Measurements from ENCODE around the gene SMG9.
A peak's percentile ranks its signal among the peaks of the same experiment; 100 is the strongest.

Gene SMG9

GRCh38 chr19:43752287-43752875, 2.4 kb downstream of the SMG9 start:
- DNase-seq: no peak

GRCh38 chr19:43751466-43752220, 3.1 kb downstream of the SMG9 start:
- DNase-seq: no peak

DNA sequence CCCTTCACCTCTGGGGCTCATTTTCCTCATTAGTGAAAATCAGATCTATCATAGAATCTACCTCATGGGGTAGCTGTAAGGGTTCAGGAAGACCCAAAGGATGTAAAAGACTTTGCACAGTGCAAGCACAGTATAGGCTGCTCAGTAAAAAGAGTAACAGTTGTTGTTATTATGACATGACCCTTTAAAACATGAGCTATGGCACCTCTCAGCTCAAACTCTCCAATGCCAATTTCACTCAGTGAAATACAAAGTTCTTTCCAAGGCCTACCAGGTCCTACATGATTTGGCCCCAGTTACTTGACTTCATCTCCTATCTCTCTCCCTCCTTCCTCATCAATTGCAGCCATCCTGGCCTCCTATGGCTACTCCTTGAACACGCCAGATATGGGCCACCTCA, 4.9 kb downstream of the SMG9 start:
- no peak for DNase-seq

GRCh38 chr19:43749152-43749551, 5.6 kb downstream of the SMG9 start:
- DNase-seq: no peak

- no peak for DNase-seq
Measured at GRCh38 chr19:43748685-43749084, 6.1 kb downstream of the SMG9 start.

DNA sequence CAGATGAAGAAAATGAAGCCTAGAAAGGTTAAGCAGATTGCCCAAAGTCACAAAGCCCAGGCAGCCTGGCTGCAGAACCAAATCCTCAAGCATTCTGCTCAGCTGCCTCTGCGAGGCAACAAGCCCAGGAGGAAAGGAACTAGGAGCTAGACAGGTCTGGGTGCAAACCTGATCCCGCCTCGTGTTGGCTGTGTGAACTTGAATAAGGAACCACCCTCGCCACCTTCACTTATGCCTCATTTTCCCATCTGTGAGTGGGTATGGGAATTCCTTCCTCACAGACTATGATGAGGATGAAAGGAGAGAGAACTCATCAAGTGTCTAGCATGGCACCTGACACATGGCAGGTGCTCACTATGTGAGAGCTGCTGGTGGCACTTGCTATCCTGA, 6.6 kb downstream of the SMG9 start:
- no peak for DNase-seq

GRCh38 chr19:43747557-43748204, 7.1 kb downstream of the SMG9 start:
- peak; percentile 25 for DNase-seq

- DNase-seq: no peak
Measured at GRCh38 chr19:43743059-43743458, 11.7 kb downstream of the SMG9 start.

DNA sequence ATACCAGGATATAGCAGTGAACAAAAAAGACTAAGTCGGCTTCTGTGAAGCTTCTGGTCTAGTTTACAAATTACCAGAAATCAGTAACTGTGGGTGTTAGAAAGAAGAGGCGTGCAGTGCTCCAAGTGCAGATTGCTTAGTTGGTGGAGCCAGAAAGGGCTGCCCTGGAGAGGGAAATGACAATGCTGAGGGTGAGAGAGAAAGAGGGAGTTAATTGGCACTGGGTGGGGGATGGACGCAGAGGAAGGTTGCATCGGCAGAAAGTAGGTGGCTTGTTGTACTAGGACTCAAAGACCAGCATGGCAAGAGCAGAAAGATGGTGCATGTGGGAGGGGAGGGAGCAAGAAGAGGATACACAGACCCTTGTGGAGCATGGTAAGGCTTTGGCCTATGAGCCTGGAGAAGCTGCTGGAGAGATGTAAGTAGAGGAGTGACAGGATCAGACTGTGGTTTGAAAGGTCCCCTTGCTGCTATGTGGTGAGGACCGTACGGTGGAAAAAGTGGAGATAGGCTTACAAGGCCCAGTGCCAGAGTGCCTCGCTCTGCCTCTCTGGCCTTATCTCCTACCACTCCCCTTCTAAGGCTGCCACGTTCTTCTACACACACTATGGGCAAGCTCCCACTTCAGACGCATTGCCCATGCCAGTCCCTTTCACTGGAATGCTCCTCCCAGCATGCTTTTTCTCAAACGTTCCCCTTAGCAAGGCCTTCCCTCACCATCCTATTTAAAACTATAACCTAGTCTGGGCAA, 13.5 kb downstream of the SMG9 start:
- DNase-seq: no peak

DNA sequence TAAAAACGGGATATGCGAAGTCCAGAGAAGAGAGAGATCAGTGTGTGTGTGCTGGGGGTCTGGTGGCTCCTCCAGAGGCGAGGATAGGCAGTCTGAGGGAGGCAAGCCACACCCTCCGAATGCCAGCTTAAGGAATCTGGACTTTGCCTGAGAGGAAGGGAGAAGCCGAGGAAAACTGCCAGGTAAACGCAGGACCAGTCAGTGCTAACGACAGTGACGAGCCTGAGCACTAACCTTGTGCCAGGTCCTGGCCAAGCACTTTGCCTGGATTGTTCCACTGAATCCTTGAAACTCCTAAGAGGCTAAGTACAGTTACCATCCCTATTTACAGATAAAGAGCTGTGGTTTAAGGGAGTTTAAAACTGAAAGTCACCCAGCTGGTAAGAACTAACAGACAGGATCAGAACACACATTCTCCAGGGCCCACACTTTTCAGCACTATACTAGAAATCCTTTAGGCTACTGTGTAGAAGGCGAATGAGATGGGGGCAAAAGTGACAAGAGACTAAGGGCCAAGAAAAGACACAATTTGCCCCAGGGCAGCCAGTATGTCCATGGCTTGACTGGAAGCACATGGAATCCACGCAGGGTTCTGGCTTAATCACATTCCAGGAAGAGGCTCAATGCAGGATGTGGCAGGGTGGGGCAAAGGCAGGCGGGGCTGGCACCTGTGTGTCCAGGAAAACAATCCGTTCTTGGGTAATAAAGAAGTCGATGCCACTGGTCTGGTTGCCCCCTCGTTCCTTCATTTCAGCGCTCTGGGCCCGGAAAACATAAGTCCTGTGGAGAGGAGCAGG, 15.1 kb downstream of the SMG9 start:
- DNase-seq: no peak

DNA sequence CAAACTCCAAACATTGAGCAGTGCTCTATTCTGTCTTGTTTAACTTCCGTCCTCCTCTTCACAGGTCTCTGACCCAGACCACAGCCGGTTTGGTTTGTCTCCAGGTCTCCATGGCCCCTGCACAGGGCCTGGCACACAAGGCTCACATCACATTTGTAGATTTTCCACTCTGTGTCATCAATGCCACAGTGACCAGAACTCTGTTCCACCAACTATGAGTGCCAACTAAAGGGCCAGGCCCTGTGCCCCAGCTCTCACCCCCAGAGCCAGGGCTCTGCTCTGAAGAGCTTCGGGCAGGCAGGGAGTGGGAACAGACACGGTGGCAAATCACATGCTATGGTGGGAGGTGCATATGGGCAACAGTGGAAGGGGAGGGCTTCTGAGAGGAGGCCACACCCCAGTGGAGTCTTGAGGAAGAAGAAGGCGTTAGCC, 16.0 kb downstream of the SMG9 start:
- no peak for DNase-seq

DNA sequence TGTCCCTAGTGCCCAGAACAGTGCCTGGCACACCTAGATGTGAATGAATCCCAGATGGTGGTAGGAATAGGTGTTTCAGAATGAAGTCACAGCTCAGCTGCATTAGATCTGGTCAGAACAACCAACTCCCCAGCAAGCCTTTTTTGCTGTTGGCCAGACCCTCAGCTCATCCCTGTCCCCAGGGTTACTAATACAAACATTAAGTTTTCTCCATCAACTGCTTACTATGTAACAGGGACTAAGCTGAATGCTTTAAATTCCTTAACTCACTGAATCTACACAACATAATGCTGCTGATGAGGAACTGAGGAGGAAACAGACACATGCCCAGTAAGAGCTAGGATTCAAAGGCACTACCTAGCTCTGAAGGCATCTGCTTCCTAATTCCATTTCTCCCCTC, 18.8 kb downstream of the SMG9 start:
- no peak for DNase-seq

DNA sequence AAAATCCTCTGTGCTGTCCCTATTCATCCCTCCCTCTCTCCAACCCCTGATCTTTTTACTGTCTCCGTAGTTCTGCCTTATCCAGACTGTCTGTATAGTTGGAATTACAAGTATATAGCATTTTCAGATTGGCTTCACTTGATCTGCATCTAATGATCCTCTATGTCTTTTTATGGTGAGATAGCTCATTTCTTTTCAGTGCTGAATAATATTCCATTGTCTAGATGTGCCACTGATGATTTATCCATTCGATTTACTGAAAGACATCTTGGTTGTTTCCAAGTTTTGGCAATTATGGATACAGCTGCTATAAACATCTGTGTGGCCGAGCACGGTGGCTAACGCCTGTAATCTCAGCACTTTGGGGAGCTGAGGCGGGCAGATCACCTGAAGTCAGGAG, 19.7 kb downstream of the SMG9 start:
- no peak for DNase-seq

DNA sequence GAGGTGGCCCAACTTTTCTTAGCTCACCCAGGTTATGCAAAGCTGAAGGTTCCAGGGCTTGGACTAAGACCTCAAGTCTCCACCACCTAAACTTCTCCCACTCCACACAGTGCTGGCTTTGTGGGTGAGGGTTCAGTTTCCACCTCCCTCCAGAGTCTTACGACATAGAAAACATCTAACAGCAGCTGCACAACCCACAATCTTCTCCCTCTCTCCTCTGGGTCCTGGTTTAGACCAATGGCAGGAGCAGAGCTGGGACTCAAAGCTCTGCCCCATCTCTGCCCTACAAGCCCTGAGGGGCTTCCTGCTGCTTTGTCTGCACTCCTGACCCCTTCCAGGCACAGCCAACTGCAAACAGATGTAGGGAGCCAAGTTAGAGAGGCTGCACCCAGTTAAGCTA, 22.9 kb downstream of the SMG9 start:
- no peak for DNase-seq

DNA sequence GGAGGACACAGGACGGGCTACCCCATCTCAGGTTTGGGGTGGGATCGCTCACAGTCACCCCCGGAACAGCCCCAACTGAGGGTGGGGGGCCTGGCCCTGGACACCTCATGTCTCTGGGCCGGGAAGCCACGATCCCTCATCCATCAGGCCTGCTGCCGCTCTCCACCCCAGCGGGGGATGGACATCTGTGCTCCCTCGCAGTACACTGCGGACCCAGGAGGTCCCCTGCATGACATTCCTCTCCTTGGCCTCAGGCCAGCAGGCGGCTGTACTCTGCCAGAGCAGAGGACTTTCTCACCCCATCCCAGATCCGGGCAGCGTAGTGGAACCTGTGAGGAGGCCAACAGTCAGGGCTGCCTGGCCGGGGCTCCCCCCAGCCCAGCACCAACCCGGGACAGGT, 23.4 kb downstream of the SMG9 start:
- no peak for DNase-seq

GRCh38 chr19:43729919-43730318, 24.8 kb downstream of the SMG9 start:
- DNase-seq: no peak

DNA sequence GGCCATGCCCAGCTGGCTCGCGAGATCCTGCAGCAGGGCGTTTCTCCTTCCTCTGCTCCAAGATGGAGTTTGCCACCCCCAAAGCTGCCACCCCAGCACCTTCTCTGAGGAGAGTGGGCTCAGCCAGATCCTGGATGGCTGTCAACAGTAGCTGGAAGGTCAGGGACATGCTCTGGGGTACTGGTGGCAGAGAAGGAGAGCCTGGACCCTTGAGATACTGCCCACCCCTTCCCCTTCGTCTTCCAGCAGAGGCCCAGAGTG, 27.2 kb downstream of the SMG9 start:
- no peak for DNase-seq

DNA sequence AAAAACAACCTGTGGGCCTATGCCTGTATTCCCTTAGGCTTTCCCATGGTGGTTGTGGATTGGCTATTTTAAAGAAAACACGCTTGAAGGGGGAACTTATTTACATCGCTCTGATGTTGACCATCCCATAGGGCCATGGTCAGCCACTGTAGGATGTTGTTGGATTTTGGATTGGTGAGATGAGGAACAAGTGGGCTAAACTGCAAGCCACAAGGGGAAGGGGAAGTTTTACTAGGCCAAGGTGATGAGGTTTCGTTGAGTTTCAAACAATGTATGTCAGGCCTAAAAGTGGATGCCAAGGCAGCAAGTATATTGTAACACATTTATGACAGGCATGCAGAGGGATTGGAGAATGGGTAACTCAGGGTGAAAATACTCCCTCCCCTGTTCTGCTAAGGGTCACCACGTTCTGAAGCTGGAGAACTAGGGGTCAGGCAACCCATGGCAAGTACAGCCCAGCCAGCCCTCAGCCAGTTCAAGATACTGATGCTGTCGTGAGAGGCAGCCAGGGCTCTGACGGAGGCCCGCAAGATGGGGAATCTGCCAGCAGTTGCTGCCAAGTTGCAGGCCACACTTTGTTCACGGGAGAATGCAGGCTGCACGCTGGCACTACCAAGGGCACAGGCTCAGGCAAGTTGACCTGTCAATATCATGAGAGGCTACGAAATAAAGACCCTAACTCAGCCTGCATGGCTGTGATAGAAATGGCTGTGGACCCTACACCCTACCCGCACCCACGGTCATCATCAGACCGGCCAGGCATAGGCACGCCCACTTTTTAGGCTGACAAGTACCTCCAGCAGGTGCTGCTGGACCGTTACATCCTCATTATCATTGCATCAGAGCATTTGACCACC, 27.8 kb downstream of the SMG9 start:
- no peak for DNase-seq

GRCh38 chr19:43725468-43725867, 29.3 kb downstream of the SMG9 start:
- DNase-seq: no peak

- DNase-seq: no peak
Measured at GRCh38 chr19:43724896-43725295, 29.9 kb downstream of the SMG9 start.

- no peak for DNase-seq
Measured at GRCh38 chr19:43723588-43723987, 31.2 kb downstream of the SMG9 start.

DNA sequence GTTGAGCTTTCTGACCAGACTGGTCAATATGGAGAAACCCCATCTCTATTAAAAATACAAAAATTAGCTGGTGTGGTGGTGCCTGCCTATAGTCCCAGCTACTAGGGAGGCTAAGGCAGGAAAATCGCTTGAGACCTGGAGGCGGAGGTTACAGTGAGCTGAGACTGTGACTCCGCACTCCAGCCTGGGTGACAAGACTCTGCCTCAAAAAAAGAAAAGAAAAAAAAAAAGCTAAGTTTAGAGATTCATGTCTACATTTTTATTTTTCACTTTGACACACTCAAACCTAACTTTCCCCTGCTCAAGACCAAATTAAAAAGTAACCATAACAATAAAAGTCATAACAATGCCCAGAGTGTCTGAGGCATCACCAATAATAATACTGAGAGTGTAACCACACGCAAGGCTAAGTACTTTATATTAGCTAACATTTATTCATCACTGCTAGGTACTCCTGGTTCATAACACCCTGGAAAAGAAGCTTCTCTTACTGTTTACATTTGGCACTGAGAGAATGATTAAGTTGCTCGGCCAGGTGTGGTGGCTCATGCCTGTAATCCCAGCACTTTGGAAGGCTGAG, 33.2 kb downstream of the SMG9 start:
- no peak for DNase-seq

Measured in CD4-positive, alpha-beta T cell treated with Interleukin-4 for 4 hours (primary cell).